Measurements from ENCODE around the gene RALGDS. TPM values are rescaled to one million over a fixed set of nuclear protein-coding genes. Genes with fewer than 3 reads are reported as not detected.

The RALGDS gene
- total RNA-seq, 1 experiment from 2014 or later: 36.1 TPM

DNA sequence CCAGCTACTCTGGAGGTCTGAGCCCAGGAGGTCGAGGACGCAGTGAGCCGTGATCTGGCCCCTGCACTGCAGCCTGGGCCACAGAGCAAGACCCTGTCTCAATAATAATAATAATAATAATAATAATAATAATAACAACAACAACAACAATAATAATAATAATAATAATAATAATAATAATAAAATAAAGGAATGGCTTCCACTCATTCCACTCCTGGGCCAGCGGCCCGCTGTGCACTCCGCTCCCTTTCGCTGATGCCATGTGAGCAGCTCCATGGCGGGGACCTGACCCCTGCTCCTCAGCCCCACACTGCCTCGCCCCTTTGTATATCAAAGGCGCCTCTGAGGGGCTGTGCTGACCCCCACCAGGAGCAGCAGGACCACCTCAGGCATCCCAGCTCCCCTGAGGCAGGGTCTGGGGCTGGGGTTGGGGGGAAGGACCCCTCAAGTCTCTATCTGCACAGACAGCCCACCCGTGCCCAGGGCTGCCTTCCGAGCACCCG lies 22.6 kb upstream of the RALGDS start:
- ChIA-PET RAD21 (ENCODE audit: low non-redundant PET in 1 of 2, low total read pairs in 2 of 2, uncharacterized antibody in 2 of 2, unreplicated experiment in 2 of 2) (interaction anchor here (0.7 to 1.5 kb wide), 8 partner anchors 8 to 343 kb away, joined by 3 to 4 read pairs (median 3); no protein-coding TSS in a partner anchor), POLR2A (interaction anchor here (1.0 to 1.1 kb wide), 2 partner anchors 8 to 113 kb away, joined by 3 read pairs; partner anchors contain the start of gene GTF3C5), CTCF (interaction anchor here (0.7 to 3.2 kb wide), 20 partner anchors 9 to 316 kb away, joined by 3 to 61 read pairs (median 6); partner anchors contain the start of genes CACFD1, GTF3C5 and RALGDS)
- ATAC-seq: no peak
- Histone ChIP-seq H3K9ac (ENCODE audit: low read length) (peak overlapping the region; percentile 45), H3K27me3 (ENCODE audit: insufficient read depth, low read length) (no peaks in the 10 kb centered on the region), H3K4me2 (ENCODE audit: low read length) (peak overlapping the region; percentile 65), H3K4me3 (replicated peaks in 1 of 2; ENCODE audit: low read depth in 1 of 2, low read length in 2 of 2) (no peak overlapping the region), H3K27ac (ENCODE audit: low read depth, low read length) (peak overlapping the region; percentile 38; the same call in 1 of the 2 replicates), H3K9me3 (ENCODE audit: control insufficient read depth in 1 of 2, insufficient read depth in 1 of 2, low read depth in 1 of 2, low read length in 2 of 2) (no peaks in the 10 kb centered on the region), H2AFZ (ENCODE audit: low read depth, low read length, poor library complexity, severe bottlenecking) (no peak overlapping the region), H3K79me2 (ENCODE audit: insufficient read depth, low read length) (peaks cover 79% of the 10 kb centered on the region), H3K9me2 (ENCODE audit: insufficient read depth) (no peaks in the 10 kb centered on the region), H3K36me3 (ENCODE audit: control insufficient read depth in 1 of 2, insufficient read depth in 2 of 2, low read length in 2 of 2) (no peaks in the 10 kb centered on the region), H4K20me1 (ENCODE audit: insufficient read depth) (no peaks in the 10 kb centered on the region; the same call in 1 of the 2 replicates), H3K4me1 (ENCODE audit: control insufficient read depth in 1 of 2, insufficient read depth in 2 of 2, low read length in 2 of 2) (peaks cover 14 to 49% of the 10 kb centered on the region in 2 experiments)
- intact Hi-C loops (cut with micrococcal nuclease): loop anchor here (1.0 to 2.0 kb wide), 2 partner anchors 40 to 103 kb away; no protein-coding TSS in a partner anchor
- DNase-seq (ENCODE audit: low read depth, low spot score): no peak
- BruUV-seq (replicated peaks): no TSS peak
- TF ChIP-seq CEBPB (IDR thresholded peaks at IDR 0.05; ENCODE audit: low read depth): no peak
- no peak for TF ChIP-seq SP1 (IDR thresholded peaks at IDR 0.05; ENCODE audit: low read depth)
- TF ChIP-seq ZFX (IDR thresholded peaks at IDR 0.05): no peak
- no peak for TF ChIP-seq POLR2A (IDR thresholded peaks at IDR 0.05; ENCODE audit: borderline replicate concordance, extremely low read depth, insufficient read depth, insufficient read length)
- no peak for TF ChIP-seq CBX3 (IDR thresholded peaks at IDR 0.05; ENCODE audit: low read depth)

DNA sequence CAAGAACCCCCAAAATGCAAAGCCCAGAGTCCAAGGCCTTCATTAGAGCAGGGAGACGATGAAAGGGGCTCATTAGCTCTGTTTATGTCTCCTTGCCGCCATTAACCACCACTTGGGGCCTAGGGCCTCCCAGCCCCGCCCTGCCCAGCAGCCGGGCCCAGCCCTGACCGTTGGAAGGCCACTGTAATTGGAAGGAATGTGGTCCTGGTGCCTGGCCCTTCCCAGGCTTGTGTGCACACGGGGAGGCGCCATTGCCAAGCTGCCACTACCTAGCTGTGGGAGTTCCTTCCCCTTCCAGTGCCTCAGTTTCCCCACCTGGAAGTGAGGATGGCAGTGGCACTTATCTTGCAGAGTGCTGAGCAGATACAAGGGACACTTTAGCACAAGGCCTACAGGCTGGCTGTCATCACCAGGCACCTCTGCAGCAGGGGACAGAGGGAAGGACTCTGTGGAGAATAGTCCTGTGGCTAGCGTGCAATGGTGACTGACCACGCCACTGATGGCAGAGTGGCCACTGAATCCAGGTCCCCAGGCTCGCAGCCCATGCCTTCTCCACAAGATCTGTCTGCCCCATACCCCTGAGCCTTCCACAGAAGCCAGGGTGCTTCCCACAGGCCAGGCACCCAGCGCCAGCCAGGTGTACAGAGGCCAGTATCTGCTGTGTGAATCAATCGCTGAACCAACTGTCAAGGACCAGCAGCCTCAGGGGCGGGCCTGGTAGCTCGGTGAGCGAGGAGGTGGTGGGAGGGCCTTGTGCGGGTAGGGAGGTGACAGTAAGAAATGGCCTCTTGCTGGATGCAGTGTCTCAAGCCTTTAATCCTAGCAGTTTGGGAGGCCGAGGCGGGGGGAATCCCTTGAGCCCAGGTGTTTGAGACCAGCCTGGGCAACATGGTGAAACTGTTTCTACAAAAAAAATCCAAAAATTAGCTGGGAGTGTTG lies 21.9 kb upstream of the RALGDS start:
- TF ChIP-seq SRF (IDR thresholded peaks at IDR 0.05; ENCODE audit: low read depth) (no peak), ZFX (IDR thresholded peaks at IDR 0.05) (no peak), JUND (IDR thresholded peaks at IDR 0.05) (no peak), SP1 (IDR thresholded peaks at IDR 0.05; ENCODE audit: low read depth) (no peak), SIN3A (IDR thresholded peaks at IDR 0.05; ENCODE audit: low read depth) (no peak), POLR2AphosphoS5 (IDR thresholded peaks at IDR 0.05; ENCODE audit: low read depth, low read length) (no peak), EZH2 (IDR thresholded peaks at IDR 0.05) (no peak), FOSL1 (IDR thresholded peaks at IDR 0.05; ENCODE audit: low read depth) (no peak)
- TF ChIP-seq, protein P1, sequence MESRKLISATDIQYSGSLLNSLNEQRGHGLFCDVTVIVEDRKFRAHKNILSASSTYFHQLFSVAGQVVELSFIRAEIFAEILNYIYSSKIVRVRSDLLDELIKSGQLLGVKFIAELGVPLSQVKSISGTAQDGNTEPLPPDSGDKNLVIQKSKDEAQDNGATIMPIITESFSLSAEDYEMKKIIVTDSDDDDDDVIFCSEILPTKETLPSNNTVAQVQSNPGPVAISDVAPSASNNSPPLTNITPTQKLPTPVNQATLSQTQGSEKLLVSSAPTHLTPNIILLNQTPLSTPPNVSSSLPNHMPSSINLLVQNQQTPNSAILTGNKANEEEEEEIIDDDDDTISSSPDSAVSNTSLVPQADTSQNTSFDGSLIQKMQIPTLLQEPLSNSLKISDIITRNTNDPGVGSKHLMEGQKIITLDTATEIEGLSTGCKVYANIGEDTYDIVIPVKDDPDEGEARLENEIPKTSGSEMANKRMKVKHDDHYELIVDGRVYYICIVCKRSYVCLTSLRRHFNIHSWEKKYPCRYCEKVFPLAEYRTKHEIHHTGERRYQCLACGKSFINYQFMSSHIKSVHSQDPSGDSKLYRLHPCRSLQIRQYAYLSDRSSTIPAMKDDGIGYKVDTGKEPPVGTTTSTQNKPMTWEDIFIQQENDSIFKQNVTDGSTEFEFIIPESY (IDR thresholded peaks at IDR 0.05; ENCODE audit: extremely low read depth, insufficient replicate concordance, low read length): no peak
- H3K4me2 ChIP-seq (ENCODE audit: low read length): 0 out of 2 replicates have a peak overlapping the region, but pooled peaks have one; percentile 21
- H3K4me3 ChIP-seq (replicated peaks in 1 of 2; ENCODE audit: low read depth in 1 of 2, low read length in 2 of 2): no peak overlapping the region
- RAD21 ChIA-PET (ENCODE audit: low non-redundant PET in 1 of 2, low total read pairs in 2 of 2, uncharacterized antibody in 2 of 2, unreplicated experiment in 2 of 2): interaction anchor here in 1 of 2 experiments (1.0 to 1.5 kb wide), 3 partner anchors 9 to 344 kb away, joined by 3 to 4 read pairs (median 3); no protein-coding TSS in a partner anchor
- no peaks in the 10 kb centered on the region for H3K9me2 ChIP-seq (ENCODE audit: insufficient read depth)
- DNase-seq (ENCODE audit: low read depth, low spot score) (no peak), ATAC-seq (no peak)
- H3K79me2 ChIP-seq (ENCODE audit: insufficient read depth, low read length): peaks cover 74% of the 10 kb centered on the region
- H3K4me1 ChIP-seq (ENCODE audit: control insufficient read depth in 1 of 2, insufficient read depth in 2 of 2, low read length in 2 of 2): peaks cover 18 to 50% of the 10 kb centered on the region in 2 experiments
- no peak overlapping the region for H2AFZ ChIP-seq (ENCODE audit: low read depth, low read length, poor library complexity, severe bottlenecking)
- POLR2A ChIA-PET: no interaction called here
- BruUV-seq (replicated peaks): no TSS peak
- H3K27me3 ChIP-seq (ENCODE audit: insufficient read depth, low read length): no peaks in the 10 kb centered on the region
- H3K27ac ChIP-seq (ENCODE audit: low read depth, low read length): no peak overlapping the region
- intact Hi-C loops (cut with micrococcal nuclease): no loop called here
- no peaks in the 10 kb centered on the region for H3K9me3 ChIP-seq (ENCODE audit: control insufficient read depth in 1 of 2, insufficient read depth in 1 of 2, low read depth in 1 of 2, low read length in 2 of 2)
- H4K20me1 ChIP-seq (ENCODE audit: insufficient read depth): no peaks in the 10 kb centered on the region; the same call in 1 of the 2 replicates
- H3K36me3 ChIP-seq (ENCODE audit: control insufficient read depth in 1 of 2, insufficient read depth in 2 of 2, low read length in 2 of 2): no peaks in the 10 kb centered on the region
- peak overlapping the region; percentile 14; the same call in 1 of the 2 replicates for H3K9ac ChIP-seq (ENCODE audit: low read length)
- CTCF ChIA-PET: interaction anchor here (1.6 to 2.2 kb wide), 3 partner anchors 9 to 21 kb away, joined by 8 to 61 read pairs (median 20); partner anchors contain the start of gene RALGDS
